K562 (cell line): ENCODE results near the gene CFAP58. TPM values are rescaled to one million over a fixed set of nuclear protein-coding genes. Genes with fewer than 3 reads are reported as not detected.
A peak's percentile ranks its signal among the peaks of the same experiment; 100 is the strongest.

ENCODE experiments used
- BRF2 ChIP-seq: IDR thresholded peaks from 3 replicates; pipeline ENCODE4 v1.6.1; 2011; ENCODE audit warnings: borderline replicate concordance, mild to moderate bottlenecking; ENCODE audit not compliant: insufficient read length, insufficient read depth
- CEBPG ChIP-seq, 3 experiments: fragments of 200-800 bp in 1 of 3; sonication (Bioruptor generic) in 1 of 3; sonication (generic) in 1 of 3; formaldehyde crosslinking in 1 of 3; IDR thresholded peaks in 2 of 3; conservative IDR thresholded peaks in 1 of 3; 2 replicates each; pipeline versions ENCODE4 v1.6.1 to v1.8.0; 2016 to 2022; ENCODE audit warnings: missing compliant biosample characterization in 2 of 3, missing genetic modification characterization in 2 of 3, mild to moderate bottlenecking in 1 of 3, missing genetic modification reagents in 1 of 3
- CUX1 ChIP-seq: fragments of 200-800 bp; sonication (Bioruptor generic); IDR thresholded peaks from 2 replicates; pipeline ENCODE4 v1.6.1; 2016; ENCODE audit warnings: missing genetic modification characterization, missing compliant biosample characterization
- HDAC3 ChIP-seq: fragments of 450-650 bp; IDR thresholded peaks from 2 replicates; pipeline ENCODE4 v1.6.1; 2018; ENCODE audit warnings: borderline replicate concordance, mild to moderate bottlenecking, moderate library complexity; ENCODE audit not compliant: partially characterized antibody
- HNRNPK ChIP-seq: fragments of 200-400 bp; formaldehyde crosslinking; IDR thresholded peaks from one replicate; pipeline ENCODE4 v1.6.1; 2018; ENCODE audit warnings: mild to moderate bottlenecking, low read depth, low read length; ENCODE audit not compliant: poor library complexity, severe bottlenecking
- polyA plus RNA-seq, 8 experiments: library from polyadenylated mRNA; depleted of rRNA in 4 of 8; stranded (reverse) in 5 of 8; unstranded in 3 of 8; fragments of >200 nt; fragmentation: Nextera tagmentation in 2 of 8; fragmentation: Illumina TruSeq in 1 of 8; extraction: Ambion mirVana in 2 of 8; extraction: Trizol in 1 of 8; gene quantifications; 2 replicates each; pipeline versions ENCODE4 v1.2.1 to v1.2.3, GENCODE V29; 2011 to 2014; ENCODE audit warnings: inconsistent platforms in 1 of 8, missing spikeins in 1 of 8
- total RNA-seq, 7 experiments: library from RNA; depleted of rRNA in 6 of 7; stranded (reverse); fragments of >200 nt in 6 of 7; fragmentation: Illumina TruSeq in 2 of 7; extraction: Trizol in 2 of 7; gene quantifications; 2 replicates each; pipeline versions ENCODE4 v1.2.1 to v1.2.3, GENCODE V29; 2011 to 2021; ENCODE audit warnings: low replicate concordance in 1 of 7
- TF ChIP-seq, protein P1 (sequence below): fragments of 250-450 bp; sonication (Bioruptor Pico); IDR thresholded peaks from 2 replicates; pipeline ENCODE4 v1.8.0; 2021; ENCODE audit warnings: mild to moderate bottlenecking, moderate library complexity
- TF ChIP-seq, protein P2 (sequence below): sonication (generic); formaldehyde crosslinking; IDR thresholded peaks from 2 replicates; pipeline ENCODE4 v1.8.0; 2022; ENCODE audit warnings: missing genetic modification reagents, mild to moderate bottlenecking, moderate library complexity, borderline replicate concordance

Gene CFAP58
- total and polyA plus RNA-seq, 9 of the 15 experiments (the other 6 are each of a cell fraction or from before 2014, with no cell fraction given) = 0.08 to 2.0 (median 0.71) TPM

GRCh38 chr10:104345515-104345914 is 8.1 kb upstream of the CFAP58 start (continued):
- TF ChIP-seq BRF2 (no peak), HNRNPK (no peak), CUX1 (CRISPR knock-in tag) (no peak), CEBPG (CRISPR knock-in tag; IDR thresholded peaks at IDR 0.05) (peak; percentile 74), CEBPG (tag; conservative IDR thresholded peaks at IDR 0.05 in 1 of 2, IDR thresholded peaks at IDR 0.05 in 1 of 2) (peak in 1 of 2 experiments; percentile 88; a peak in 2 of 4 replicates), HDAC3 (no peak)
- TF ChIP-seq, protein P1, sequence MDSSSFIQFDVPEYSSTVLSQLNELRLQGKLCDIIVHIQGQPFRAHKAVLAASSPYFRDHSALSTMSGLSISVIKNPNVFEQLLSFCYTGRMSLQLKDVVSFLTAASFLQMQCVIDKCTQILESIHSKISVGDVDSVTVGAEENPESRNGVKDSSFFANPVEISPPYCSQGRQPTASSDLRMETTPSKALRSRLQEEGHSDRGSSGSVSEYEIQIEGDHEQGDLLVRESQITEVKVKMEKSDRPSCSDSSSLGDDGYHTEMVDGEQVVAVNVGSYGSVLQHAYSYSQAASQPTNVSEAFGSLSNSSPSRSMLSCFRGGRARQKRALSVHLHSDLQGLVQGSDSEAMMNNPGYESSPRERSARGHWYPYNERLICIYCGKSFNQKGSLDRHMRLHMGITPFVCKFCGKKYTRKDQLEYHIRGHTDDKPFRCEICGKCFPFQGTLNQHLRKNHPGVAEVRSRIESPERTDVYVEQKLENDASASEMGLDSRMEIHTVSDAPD = no peak
- TF ChIP-seq, protein P2, sequence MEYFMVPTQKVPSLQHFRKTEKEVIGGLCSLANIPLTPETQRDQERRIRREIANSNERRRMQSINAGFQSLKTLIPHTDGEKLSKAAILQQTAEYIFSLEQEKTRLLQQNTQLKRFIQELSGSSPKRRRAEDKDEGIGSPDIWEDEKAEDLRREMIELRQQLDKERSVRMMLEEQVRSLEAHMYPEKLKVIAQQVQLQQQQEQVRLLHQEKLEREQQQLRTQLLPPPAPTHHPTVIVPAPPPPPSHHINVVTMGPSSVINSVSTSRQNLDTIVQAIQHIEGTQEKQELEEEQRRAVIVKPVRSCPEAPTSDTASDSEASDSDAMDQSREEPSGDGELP (CRISPR knock-in tag) = no peak
